Panc1 (cell line): ENCODE data around the gene TSHZ1. TPM values are rescaled to one million over a fixed set of nuclear protein-coding genes. Genes with fewer than 3 reads are reported as not detected.

Experiments
- ATAC-seq: fragments of 200-7000 bp; cut with Tn5 transposase; 2 replicates; pipeline ENCODE4 v1.9.1; 2020; ENCODE audit warnings: mild to moderate bottlenecking, moderate library complexity
- BruUV-seq: library from RNA; stranded (reverse); fragments of 400-500 nt; replicated peaks from 2 replicates; lab custom pipeline; 2021; lab: Mats Ljungman, UMichigan
- CTCF ChIA-PET: fragments of 300-600 bp; sonication (Branson Sonifier 250); formaldehyde crosslinking; loops from one replicate; lab custom pipeline; 2022; ENCODE audit warnings: antibody characterized with exemption; lab: Charles Lee
- POLR2A ChIA-PET: fragments of 300-600 bp; sonication (Branson Sonifier 250); formaldehyde crosslinking; loops from one replicate; lab custom pipeline; 2022; ENCODE audit warnings: antibody characterized with exemption; lab: Charles Lee
- DNase-seq: peaks from one replicate; pipeline ENCODE4 v3.0.0-alpha.2; 2010; ENCODE audit warnings: low read depth, low spot score
- H3K27ac ChIP-seq: 2 replicates; pipeline ENCODE4 v1.5.1; 2011; ENCODE audit warnings: mild to moderate bottlenecking, low read length, inconsistent platforms
- H3K27me3 ChIP-seq: fragments of 200-500 bp; sonication (Bioruptor generic); 2 replicates; pipeline ENCODE4 v1.6.0; 2014; ENCODE audit warnings: low read length, inconsistent platforms; ENCODE audit not compliant: control insufficient read depth, insufficient read depth
- H3K36me3 ChIP-seq: fragments of 200-500 bp; sonication (Bioruptor generic); 2 replicates; pipeline ENCODE4 v1.5.1; 2014; ENCODE audit warnings: inconsistent platforms, mild to moderate bottlenecking, low read length, moderate library complexity; ENCODE audit not compliant: control insufficient read depth, insufficient read depth
- H3K4me1 ChIP-seq: 2 replicates; pipeline ENCODE4 v1.5.1; 2011; ENCODE audit warnings: inconsistent platforms, mild to moderate bottlenecking, low read length, moderate library complexity; ENCODE audit not compliant: control insufficient read depth, insufficient read depth
- H3K4me3 ChIP-seq, 2 experiments: 2 replicates each; pipeline ENCODE4 v1.5.1; 2011 to 2012; ENCODE audit warnings: low read depth in 2 of 2, low read length in 2 of 2, mild to moderate bottlenecking in 2 of 2, inconsistent platforms in 1 of 2, moderate library complexity in 1 of 2
- H3K9me3 ChIP-seq: fragments of 200-500 bp; sonication (Bioruptor generic); 2 replicates; pipeline ENCODE4 v1.5.1; 2014; ENCODE audit warnings: low read depth, mild to moderate bottlenecking, inconsistent platforms, low read length, moderate library complexity; ENCODE audit not compliant: control insufficient read depth, insufficient read depth
- POLR2AphosphoS5 ChIP-seq: IDR thresholded peaks from 2 replicates; pipeline ENCODE4 v1.6.1; 2012; ENCODE audit warnings: mild to moderate bottlenecking, low read depth, low read length, moderate library complexity
- SIN3A ChIP-seq: IDR thresholded peaks from 2 replicates; pipeline ENCODE4 v1.6.1; 2012; ENCODE audit warnings: low read depth, mild to moderate bottlenecking, low read length, moderate library complexity, borderline replicate concordance; ENCODE audit not compliant: insufficient read depth
- TCF7L2 ChIP-seq: IDR thresholded peaks from 2 replicates; pipeline ENCODE4 v1.6.1; 2011; ENCODE audit warnings: mild to moderate bottlenecking, low read depth, low read length, inconsistent platforms
- in situ Hi-C: cut with HindIII; loops from 2 replicates; pipeline ENCODE4 v1.10.0; 2016; ENCODE audit warnings: low sequenced_read_pairs, low pct_unique_long_range_greater_than_20kb
- intact Hi-C: fragments of 100-400 bp; cut with micrococcal nuclease; formaldehyde crosslinking; loops from one replicate; pipeline ENCODE4 v1.10.0; 2022; ENCODE audit not compliant: unreplicated experiment
- total RNA-seq: library from RNA; stranded (reverse); gene quantifications from one replicate; pipeline ENCODE4 v1.2.1, GENCODE V29; 2021; ENCODE audit not compliant: unreplicated experiment
- TF ChIP-seq, protein P1 (sequence below), 2 experiments: IDR thresholded peaks; 2 replicates each; pipeline ENCODE4 v1.6.1; 2011 to 2012; ENCODE audit warnings: low read depth in 2 of 2, control low read depth in 1 of 2, low read length in 1 of 2, mild to moderate bottlenecking in 1 of 2, moderate library complexity in 1 of 2; ENCODE audit not compliant: insufficient read depth in 1 of 2
- TF ChIP-seq, protein P2 (sequence below): fragments of 450-650 bp; IDR thresholded peaks from 2 replicates; pipeline ENCODE4 v1.5.1; 2017; ENCODE audit warnings: mild to moderate bottlenecking

TSHZ1 gene
- total RNA-seq, 1 experiment from 2014 or later = 10.0 TPM

DNA sequence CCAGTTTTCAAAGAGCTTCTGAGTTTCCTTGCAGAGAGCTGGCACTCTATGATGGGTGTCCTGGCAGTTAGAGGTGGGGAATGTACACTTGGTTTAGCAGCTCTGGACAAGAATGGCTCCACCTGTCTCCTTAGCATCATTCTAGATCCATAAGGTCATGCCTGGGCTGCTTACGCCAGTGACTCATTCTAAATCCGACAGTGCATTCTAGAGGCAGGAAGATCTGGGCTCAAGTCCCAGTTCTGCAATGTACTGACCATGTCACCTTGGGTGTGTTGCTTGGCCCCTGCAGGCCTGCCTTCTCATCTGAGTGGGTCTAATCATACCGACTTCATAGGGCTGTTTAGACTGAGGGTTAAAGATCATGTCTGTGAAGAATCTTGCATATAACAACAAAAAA lies 48.1 kb upstream of the TSHZ1 start:
- no peak overlapping the region for H3K27ac ChIP-seq
- H3K4me1 ChIP-seq = peaks cover 10% of the 10 kb centered on the region
- ATAC-seq (no peak), DNase-seq (no peak)
- no peaks in the 10 kb centered on the region for H3K36me3 ChIP-seq
- intact Hi-C loops = no loop called here
- CTCF ChIA-PET = no interaction called here
- in situ Hi-C loops = no loop called here
- H3K9me3 ChIP-seq = no peaks in the 10 kb centered on the region
- H3K4me3 ChIP-seq = no peak overlapping the region
- H3K27me3 ChIP-seq = no peaks in the 10 kb centered on the region
- TF ChIP-seq, protein P1, sequence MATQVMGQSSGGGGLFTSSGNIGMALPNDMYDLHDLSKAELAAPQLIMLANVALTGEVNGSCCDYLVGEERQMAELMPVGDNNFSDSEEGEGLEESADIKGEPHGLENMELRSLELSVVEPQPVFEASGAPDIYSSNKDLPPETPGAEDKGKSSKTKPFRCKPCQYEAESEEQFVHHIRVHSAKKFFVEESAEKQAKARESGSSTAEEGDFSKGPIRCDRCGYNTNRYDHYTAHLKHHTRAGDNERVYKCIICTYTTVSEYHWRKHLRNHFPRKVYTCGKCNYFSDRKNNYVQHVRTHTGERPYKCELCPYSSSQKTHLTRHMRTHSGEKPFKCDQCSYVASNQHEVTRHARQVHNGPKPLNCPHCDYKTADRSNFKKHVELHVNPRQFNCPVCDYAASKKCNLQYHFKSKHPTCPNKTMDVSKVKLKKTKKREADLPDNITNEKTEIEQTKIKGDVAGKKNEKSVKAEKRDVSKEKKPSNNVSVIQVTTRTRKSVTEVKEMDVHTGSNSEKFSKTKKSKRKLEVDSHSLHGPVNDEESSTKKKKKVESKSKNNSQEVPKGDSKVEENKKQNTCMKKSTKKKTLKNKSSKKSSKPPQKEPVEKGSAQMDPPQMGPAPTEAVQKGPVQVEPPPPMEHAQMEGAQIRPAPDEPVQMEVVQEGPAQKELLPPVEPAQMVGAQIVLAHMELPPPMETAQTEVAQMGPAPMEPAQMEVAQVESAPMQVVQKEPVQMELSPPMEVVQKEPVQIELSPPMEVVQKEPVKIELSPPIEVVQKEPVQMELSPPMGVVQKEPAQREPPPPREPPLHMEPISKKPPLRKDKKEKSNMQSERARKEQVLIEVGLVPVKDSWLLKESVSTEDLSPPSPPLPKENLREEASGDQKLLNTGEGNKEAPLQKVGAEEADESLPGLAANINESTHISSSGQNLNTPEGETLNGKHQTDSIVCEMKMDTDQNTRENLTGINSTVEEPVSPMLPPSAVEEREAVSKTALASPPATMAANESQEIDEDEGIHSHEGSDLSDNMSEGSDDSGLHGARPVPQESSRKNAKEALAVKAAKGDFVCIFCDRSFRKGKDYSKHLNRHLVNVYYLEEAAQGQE (IDR thresholded peaks at IDR 0.05; ENCODE audit: insufficient read depth in 1 of 2, low read depth in 2 of 2, low read length in 1 of 2) = no peak
- TF ChIP-seq SIN3A (no peak), POLR2AphosphoS5 (no peak), TCF7L2 (no peak)
- TF ChIP-seq, protein P2, sequence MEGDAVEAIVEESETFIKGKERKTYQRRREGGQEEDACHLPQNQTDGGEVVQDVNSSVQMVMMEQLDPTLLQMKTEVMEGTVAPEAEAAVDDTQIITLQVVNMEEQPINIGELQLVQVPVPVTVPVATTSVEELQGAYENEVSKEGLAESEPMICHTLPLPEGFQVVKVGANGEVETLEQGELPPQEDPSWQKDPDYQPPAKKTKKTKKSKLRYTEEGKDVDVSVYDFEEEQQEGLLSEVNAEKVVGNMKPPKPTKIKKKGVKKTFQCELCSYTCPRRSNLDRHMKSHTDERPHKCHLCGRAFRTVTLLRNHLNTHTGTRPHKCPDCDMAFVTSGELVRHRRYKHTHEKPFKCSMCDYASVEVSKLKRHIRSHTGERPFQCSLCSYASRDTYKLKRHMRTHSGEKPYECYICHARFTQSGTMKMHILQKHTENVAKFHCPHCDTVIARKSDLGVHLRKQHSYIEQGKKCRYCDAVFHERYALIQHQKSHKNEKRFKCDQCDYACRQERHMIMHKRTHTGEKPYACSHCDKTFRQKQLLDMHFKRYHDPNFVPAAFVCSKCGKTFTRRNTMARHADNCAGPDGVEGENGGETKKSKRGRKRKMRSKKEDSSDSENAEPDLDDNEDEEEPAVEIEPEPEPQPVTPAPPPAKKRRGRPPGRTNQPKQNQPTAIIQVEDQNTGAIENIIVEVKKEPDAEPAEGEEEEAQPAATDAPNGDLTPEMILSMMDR = no peak
- POLR2A ChIA-PET = no interaction called here
- BruUV-seq = no TSS peak

DNA sequence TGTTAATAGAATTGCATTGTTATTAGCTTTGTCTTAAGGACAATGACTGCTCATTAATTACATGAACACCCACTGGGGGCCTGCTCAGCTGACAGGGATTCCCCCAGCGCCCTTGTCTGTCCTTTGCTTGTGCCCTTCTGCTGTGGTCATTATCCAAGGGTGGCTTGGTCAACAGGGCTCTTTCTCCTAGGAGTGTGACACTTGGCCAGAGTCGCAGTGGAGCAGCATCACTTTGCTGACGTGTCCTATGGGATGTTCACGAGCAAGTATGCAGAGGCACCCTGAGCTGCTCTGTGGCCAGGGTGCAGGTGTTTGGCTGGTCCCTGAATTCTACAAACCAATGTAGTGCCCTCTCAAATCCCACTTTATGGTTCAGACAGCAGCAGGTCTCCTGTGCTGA lies 47.6 kb upstream of the TSHZ1 start:
- ATAC-seq (no peak), DNase-seq (no peak)
- Histone ChIP-seq H3K4me3 (no peak overlapping the region), H3K27me3 (no peaks in the 10 kb centered on the region), H3K9me3 (no peaks in the 10 kb centered on the region), H3K36me3 (no peaks in the 10 kb centered on the region), H3K27ac (no peak overlapping the region), H3K4me1 (peaks cover 10% of the 10 kb centered on the region)
- intact Hi-C loops = no loop called here
- no TSS peak for BruUV-seq
- ChIA-PET POLR2A (no interaction called here), CTCF (no interaction called here)
- in situ Hi-C loops = no loop called here
- TF ChIP-seq, protein P2 = no peak

DNA sequence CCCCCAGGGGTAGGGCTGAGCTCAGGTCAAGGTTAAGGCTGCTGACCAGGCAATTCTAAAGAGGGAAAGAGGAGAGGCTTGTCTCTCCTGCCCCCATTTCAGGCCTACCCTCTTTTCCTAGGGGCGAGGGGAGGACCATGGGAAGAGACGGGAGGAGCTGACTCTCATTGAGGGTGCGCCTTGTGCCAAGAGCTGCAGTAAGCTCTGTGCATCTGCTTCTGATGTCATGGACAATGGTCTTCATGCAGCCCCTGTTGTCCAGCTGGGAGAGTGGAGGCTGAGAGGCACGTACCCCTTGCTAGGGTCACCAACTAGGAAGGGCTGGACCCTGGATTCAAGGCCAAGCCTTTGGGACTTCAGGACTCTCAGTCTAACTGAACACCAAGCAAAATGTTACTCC lies 46.9 kb upstream of the TSHZ1 start:
- no peak overlapping the region for H3K4me3 ChIP-seq
- intact Hi-C loops (no loop called here), in situ Hi-C loops (no loop called here)
- POLR2A ChIA-PET = no interaction called here
- H3K4me1 ChIP-seq = peaks cover 10% of the 10 kb centered on the region
- DNase-seq (no peak), ATAC-seq (no peak)
- no peaks in the 10 kb centered on the region for H3K9me3 ChIP-seq
- BruUV-seq = no TSS peak
- H3K36me3 ChIP-seq = no peaks in the 10 kb centered on the region
- H3K27ac ChIP-seq = no peak overlapping the region
- H3K27me3 ChIP-seq = no peaks in the 10 kb centered on the region
- TF ChIP-seq POLR2AphosphoS5 (no peak), TCF7L2 (no peak), SIN3A (no peak)
- TF ChIP-seq, protein P2 = no peak
- TF ChIP-seq, protein P1 (IDR thresholded peaks at IDR 0.05; ENCODE audit: insufficient read depth in 1 of 2, low read depth in 2 of 2, low read length in 1 of 2) = no peak
- CTCF ChIA-PET = no interaction called here
